Dendritic cell treated with granulocyte-macrophage colony-stimulating factor and Interleukin-4, amounts not matched to agents 40 ng/mL and 50 ng/mL, for 4 days (primary cell): Measurements from ENCODE around the gene SUCLG2.

ENCODE experiments used
- H3K27ac Mint-ChIP-seq: one replicate; pipeline ENCODE4 v1.8.0; 2022; ENCODE audit warnings: mild to moderate bottlenecking, mixed read lengths
- H3K27me3 Mint-ChIP-seq: one replicate; pipeline ENCODE4 v1.8.0; 2022; ENCODE audit warnings: mild to moderate bottlenecking, mixed read lengths
- H3K36me3 Mint-ChIP-seq: one replicate; pipeline ENCODE4 v1.8.0; 2022; ENCODE audit warnings: low read depth, mixed read lengths
- H3K4me1 Mint-ChIP-seq: one replicate; pipeline ENCODE4 v1.8.0; 2022; ENCODE audit warnings: low read depth, mixed read lengths
- H3K4me3 Mint-ChIP-seq: one replicate; pipeline ENCODE4 v1.8.0; 2022; ENCODE audit warnings: mild to moderate bottlenecking, moderate library complexity, mixed read lengths
- H3K9me3 Mint-ChIP-seq: one replicate; pipeline ENCODE4 v1.8.0; 2022; ENCODE audit warnings: mixed read lengths
- intact Hi-C: fragments of 100-400 bp; cut with micrococcal nuclease; formaldehyde crosslinking; loops from one replicate; pipeline ENCODE4 v1.15.0; 2022

The SUCLG2 gene

DNA sequence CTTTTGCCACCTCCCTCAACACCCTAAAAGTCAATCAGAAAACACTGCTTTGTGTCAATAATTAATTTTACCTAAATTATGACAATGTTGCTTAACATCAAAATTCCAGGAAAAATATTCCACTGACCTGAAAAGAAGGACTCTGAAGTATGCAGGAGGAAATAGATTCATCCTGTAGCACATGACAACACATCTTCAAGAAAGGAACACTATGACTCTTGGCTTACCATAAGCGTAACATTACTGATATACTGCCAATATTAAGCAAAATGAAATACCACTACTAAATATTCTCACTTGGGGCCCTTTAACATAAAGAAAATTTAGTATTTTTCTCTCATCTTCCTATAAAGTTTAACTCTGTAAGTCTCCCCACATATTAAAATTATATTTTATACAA, 9.6 kb downstream of the SUCLG2 start:
- intact Hi-C loops, result no loop called here
- H3K4me1 Mint-ChIP-seq, result peaks cover 11% of the 10 kb centered on the region
- no peak overlapping the region for H3K4me3 Mint-ChIP-seq
- H3K27me3 Mint-ChIP-seq, result no peaks in the 10 kb centered on the region
- H3K36me3 Mint-ChIP-seq, result peaks cover 7% of the 10 kb centered on the region
- no peaks in the 10 kb centered on the region for H3K9me3 Mint-ChIP-seq
- no peak overlapping the region for H3K27ac Mint-ChIP-seq

- Mint-ChIP-seq H3K36me3 (peaks cover 7% of the 10 kb centered on the region), H3K27ac (no peak overlapping the region), H3K4me1 (no peaks in the 10 kb centered on the region), H3K27me3 (no peaks in the 10 kb centered on the region), H3K9me3 (no peaks in the 10 kb centered on the region), H3K4me3 (no peak overlapping the region)
- intact Hi-C loops, result no loop called here
Measured at GRCh38 chr3:67642734-67643133, 11.7 kb downstream of the SUCLG2 start.

DNA sequence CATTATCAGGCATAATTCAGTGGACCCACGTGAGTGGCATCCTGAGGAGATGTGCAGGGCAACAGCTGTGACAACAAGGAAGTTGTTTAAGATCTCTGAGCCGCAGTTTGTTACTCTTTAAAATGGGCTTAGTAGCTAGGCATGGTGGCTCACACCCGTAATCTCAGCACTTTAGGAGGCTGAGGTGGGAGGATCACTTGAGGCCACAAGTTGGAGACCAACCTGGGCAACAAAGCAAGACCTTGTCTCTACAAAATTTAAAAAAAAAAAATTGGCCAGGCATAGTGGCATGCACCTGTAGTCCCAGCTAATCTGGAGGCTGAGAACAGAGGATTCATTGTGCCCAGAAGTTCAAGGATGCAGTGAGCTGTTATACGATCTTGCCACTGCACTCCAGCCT, 12.2 kb downstream of the SUCLG2 start:
- no peaks in the 10 kb centered on the region for H3K9me3 Mint-ChIP-seq
- intact Hi-C loops, result no loop called here
- H3K4me1 Mint-ChIP-seq, result no peaks in the 10 kb centered on the region
- H3K27me3 Mint-ChIP-seq, result no peaks in the 10 kb centered on the region
- H3K36me3 Mint-ChIP-seq, result peaks cover 7% of the 10 kb centered on the region
- H3K27ac Mint-ChIP-seq, result no peak overlapping the region
- H3K4me3 Mint-ChIP-seq, result no peak overlapping the region

DNA sequence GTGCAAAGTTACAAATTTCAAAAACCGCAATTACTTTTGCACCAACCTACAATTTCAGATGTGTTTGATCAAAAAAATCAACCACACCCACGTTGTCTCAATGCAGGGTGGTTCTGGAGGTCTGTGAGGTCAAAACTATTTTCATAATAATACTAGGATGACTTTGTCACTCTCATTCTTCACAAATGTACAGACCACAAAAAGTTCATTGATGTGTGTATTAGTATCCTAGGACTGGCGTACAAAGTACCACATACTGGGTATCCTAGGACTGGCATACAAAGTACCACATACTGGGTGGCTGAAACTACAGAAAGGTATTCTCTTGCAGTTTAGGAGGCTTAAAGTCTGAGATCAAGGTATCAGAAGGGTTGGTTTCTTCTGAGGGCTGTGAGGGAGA, 13.0 kb downstream of the SUCLG2 start:
- no peaks in the 10 kb centered on the region for H3K27me3 Mint-ChIP-seq
- intact Hi-C loops, result no loop called here
- no peaks in the 10 kb centered on the region for H3K4me1 Mint-ChIP-seq
- H3K27ac Mint-ChIP-seq, result no peak overlapping the region
- H3K36me3 Mint-ChIP-seq, result peaks cover 14% of the 10 kb centered on the region
- no peaks in the 10 kb centered on the region for H3K9me3 Mint-ChIP-seq
- no peak overlapping the region for H3K4me3 Mint-ChIP-seq

- Mint-ChIP-seq H3K36me3 (peaks cover 24% of the 10 kb centered on the region), H3K27me3 (no peaks in the 10 kb centered on the region), H3K27ac (no peak overlapping the region), H3K4me1 (no peaks in the 10 kb centered on the region), H3K4me3 (no peak overlapping the region), H3K9me3 (no peaks in the 10 kb centered on the region)
- intact Hi-C loops, result no loop called here
Measured at GRCh38 chr3:67640023-67640660, 14.3 kb downstream of the SUCLG2 start.

DNA sequence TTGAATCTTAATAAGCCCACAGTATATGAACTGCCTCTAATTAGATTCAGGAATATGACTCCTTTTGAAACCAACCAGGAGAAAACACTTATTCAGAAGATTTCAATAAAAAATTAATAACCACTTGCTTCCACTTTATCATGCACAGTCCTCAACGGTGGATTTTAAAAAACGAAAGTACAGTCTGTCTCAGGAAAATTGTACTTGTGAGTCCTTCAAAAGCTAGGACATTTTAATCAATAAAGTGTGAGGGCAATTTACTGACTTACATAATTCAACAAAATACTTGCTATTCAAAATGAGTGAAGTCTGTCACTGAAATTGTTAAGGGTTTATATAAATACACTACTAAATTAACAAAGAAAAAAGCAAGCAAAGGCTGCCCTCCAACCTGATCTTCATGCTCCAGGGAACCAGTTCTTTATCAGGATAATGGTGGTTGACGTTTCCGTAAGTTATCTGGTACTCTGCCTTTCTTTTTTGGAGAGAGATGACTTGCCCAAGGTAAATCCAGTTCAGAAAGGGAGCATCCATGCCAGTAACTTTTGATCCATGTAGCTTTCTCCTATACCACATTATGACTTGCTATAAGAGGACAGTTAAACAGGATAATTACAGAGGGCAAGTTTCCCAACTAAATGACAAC, 17.0 kb downstream of the SUCLG2 start:
- intact Hi-C loops, result no loop called here
- H3K4me1 Mint-ChIP-seq, result no peaks in the 10 kb centered on the region
- no peak overlapping the region for H3K4me3 Mint-ChIP-seq
- no peaks in the 10 kb centered on the region for H3K27me3 Mint-ChIP-seq
- H3K36me3 Mint-ChIP-seq, result peaks cover 17% of the 10 kb centered on the region
- H3K9me3 Mint-ChIP-seq, result no peaks in the 10 kb centered on the region
- no peak overlapping the region for H3K27ac Mint-ChIP-seq

GRCh38 chr3:67635806-67636205, 18.6 kb downstream of the SUCLG2 start:
- Mint-ChIP-seq H3K4me1 (no peaks in the 10 kb centered on the region), H3K27ac (no peak overlapping the region), H3K4me3 (no peak overlapping the region), H3K9me3 (no peaks in the 10 kb centered on the region), H3K27me3 (no peaks in the 10 kb centered on the region), H3K36me3 (peaks cover 17% of the 10 kb centered on the region)
- intact Hi-C loops, result no loop called here

- no peaks in the 10 kb centered on the region for H3K4me1 Mint-ChIP-seq
- no peaks in the 10 kb centered on the region for H3K9me3 Mint-ChIP-seq
- intact Hi-C loops, result no loop called here
- H3K27ac Mint-ChIP-seq, result no peak overlapping the region
- H3K27me3 Mint-ChIP-seq, result no peaks in the 10 kb centered on the region
- peaks cover 17% of the 10 kb centered on the region for H3K36me3 Mint-ChIP-seq
- no peak overlapping the region for H3K4me3 Mint-ChIP-seq
Measured at GRCh38 chr3:67635257-67635656, 19.2 kb downstream of the SUCLG2 start.

DNA sequence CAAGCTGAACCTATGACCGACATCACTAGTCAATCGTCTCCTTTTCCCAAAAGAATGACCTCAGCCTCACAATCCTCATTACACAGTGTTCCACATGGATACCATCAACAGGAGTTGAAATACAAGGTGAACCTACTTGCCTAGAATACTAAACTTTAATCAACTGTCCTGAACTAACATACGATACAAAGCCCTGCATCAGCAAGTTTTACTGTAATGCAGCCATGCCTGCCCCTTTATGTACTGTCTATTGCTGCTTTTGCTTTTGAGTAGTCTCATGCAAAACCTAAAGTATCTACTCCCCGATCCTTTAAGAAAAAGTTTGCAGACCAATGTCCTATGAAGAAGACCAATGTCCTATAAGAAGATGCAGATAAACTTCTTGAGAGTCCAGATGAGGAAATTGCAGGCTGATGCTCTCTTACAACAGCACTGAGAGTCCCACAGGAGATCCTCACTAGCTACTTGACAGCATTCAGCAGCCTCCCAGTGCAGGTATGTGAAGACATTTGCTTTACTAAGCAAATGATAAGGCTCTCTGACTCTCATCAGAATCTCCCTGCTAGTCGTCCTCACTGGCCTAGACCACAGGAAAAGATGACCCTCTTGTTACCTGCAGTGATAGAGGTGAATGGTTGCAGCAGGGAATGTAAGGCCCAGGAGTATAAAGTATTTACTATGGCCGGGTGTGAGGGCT, 23.6 kb downstream of the SUCLG2 start:
- H3K27ac Mint-ChIP-seq, result no peak overlapping the region
- no peaks in the 10 kb centered on the region for H3K4me1 Mint-ChIP-seq
- H3K9me3 Mint-ChIP-seq, result no peaks in the 10 kb centered on the region
- H3K4me3 Mint-ChIP-seq, result no peak overlapping the region
- H3K27me3 Mint-ChIP-seq, result no peaks in the 10 kb centered on the region
- peaks cover 24% of the 10 kb centered on the region for H3K36me3 Mint-ChIP-seq
- intact Hi-C loops, result no loop called here

GRCh38 chr3:67624687-67625086, 29.7 kb downstream of the SUCLG2 start:
- intact Hi-C loops, result no loop called here
- no peak overlapping the region for H3K27ac Mint-ChIP-seq

DNA sequence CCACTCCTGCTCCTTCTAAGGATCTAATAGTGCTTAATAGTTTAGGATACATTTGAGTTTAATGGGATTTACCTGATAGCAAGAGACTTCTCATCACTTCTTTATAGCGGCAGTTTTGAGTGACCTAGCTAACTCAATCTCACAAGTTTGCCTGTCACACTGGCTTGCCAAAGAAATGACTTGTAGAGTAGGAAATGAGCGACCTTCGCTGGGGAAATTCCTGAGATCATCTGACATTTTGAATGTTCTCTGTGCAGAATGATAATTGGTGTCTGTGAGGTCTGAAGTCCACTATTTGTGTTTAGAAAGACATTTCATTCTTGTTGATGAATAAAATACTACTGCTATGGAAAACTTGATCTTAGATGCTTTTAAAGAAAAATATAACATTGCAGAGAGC, 30.3 kb downstream of the SUCLG2 start:
- H3K27ac Mint-ChIP-seq, result no peak overlapping the region
- H3K4me1 Mint-ChIP-seq, result no peaks in the 10 kb centered on the region
- peaks cover 47% of the 10 kb centered on the region for H3K36me3 Mint-ChIP-seq
- no peaks in the 10 kb centered on the region for H3K9me3 Mint-ChIP-seq
- intact Hi-C loops, result no loop called here
- no peak overlapping the region for H3K4me3 Mint-ChIP-seq
- no peaks in the 10 kb centered on the region for H3K27me3 Mint-ChIP-seq

More at GRCh38 chr3:67624687-67625086, 29.7 kb downstream of the SUCLG2 start:
- no peak overlapping the region for H3K4me3 Mint-ChIP-seq
- no peaks in the 10 kb centered on the region for H3K27me3 Mint-ChIP-seq
- H3K36me3 Mint-ChIP-seq, result peaks cover 42% of the 10 kb centered on the region
- no peaks in the 10 kb centered on the region for H3K4me1 Mint-ChIP-seq
- no peaks in the 10 kb centered on the region for H3K9me3 Mint-ChIP-seq

- H3K9me3 Mint-ChIP-seq, result no peaks in the 10 kb centered on the region
- intact Hi-C loops, result no loop called here
- peaks cover 46% of the 10 kb centered on the region for H3K36me3 Mint-ChIP-seq
- H3K27ac Mint-ChIP-seq, result no peak overlapping the region
- H3K4me3 Mint-ChIP-seq, result no peak overlapping the region
- H3K4me1 Mint-ChIP-seq, result no peaks in the 10 kb centered on the region
- H3K27me3 Mint-ChIP-seq, result no peaks in the 10 kb centered on the region
Measured at GRCh38 chr3:67622652-67623051, 31.8 kb downstream of the SUCLG2 start.

- no peaks in the 10 kb centered on the region for H3K9me3 Mint-ChIP-seq
- intact Hi-C loops, result no loop called here
- H3K4me3 Mint-ChIP-seq, result no peak overlapping the region
- peaks cover 45% of the 10 kb centered on the region for H3K36me3 Mint-ChIP-seq
- H3K27ac Mint-ChIP-seq, result no peak overlapping the region
- no peaks in the 10 kb centered on the region for H3K4me1 Mint-ChIP-seq
- no peaks in the 10 kb centered on the region for H3K27me3 Mint-ChIP-seq
Measured at GRCh38 chr3:67620869-67621268, 33.5 kb downstream of the SUCLG2 start.

DNA sequence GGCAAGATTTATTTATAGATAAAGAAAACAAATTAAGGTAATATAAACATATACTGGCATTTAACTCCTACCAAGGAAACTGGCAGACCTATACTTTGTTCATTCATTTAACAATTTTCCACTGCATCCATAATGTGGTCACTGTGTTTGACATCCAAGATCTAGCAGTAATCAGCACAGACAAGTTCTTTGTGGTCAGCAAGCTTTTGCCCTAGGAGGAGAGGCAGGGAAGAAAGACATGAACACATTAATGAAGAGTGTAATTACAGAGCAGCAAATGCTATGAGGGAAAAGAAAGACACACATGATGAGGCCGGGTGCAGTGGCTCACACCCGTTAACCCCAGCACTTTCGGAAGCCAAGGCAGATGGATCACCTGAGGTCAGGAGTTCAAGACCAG, 34.4 kb downstream of the SUCLG2 start:
- Mint-ChIP-seq H3K27ac (no peak overlapping the region), H3K4me3 (no peak overlapping the region), H3K4me1 (no peaks in the 10 kb centered on the region), H3K9me3 (no peaks in the 10 kb centered on the region), H3K36me3 (peaks cover 49% of the 10 kb centered on the region), H3K27me3 (no peaks in the 10 kb centered on the region)
- intact Hi-C loops, result no loop called here
